Neutrophil (primary cell): Measurements from ENCODE around the gene PPTC7.
"Not testable (repeated sequence)": the region's sequence is repeated elsewhere in the genome, so short reads cannot be mapped to it uniquely, and the experiment has no call there.

Experiments used
- H3K27ac ChIP-seq: fragments of 200-600 bp; sonication (generic); 2 replicates; pipeline ENCODE4 v1.5.1; 2016; ENCODE audit warnings: mild to moderate bottlenecking, moderate library complexity
- H3K27me3 ChIP-seq: fragments of 200-600 bp; sonication (generic); 2 replicates; pipeline ENCODE4 v1.6.0; 2016; ENCODE audit warnings: mild to moderate bottlenecking
- H3K36me3 ChIP-seq: fragments of 200-600 bp; sonication (generic); 2 replicates; pipeline ENCODE4 v1.5.1; 2017
- H3K4me1 ChIP-seq, 2 experiments: fragments of 200-600 bp in 1 of 2; sonication (generic) in 1 of 2; 1 replicate in 1 of 2; 2 replicates in 1 of 2; pipeline versions ENCODE4 v1.5.1 to v1.6.1; 2013 to 2016; ENCODE audit warnings: low read depth in 1 of 2, low read length in 1 of 2, mild to moderate bottlenecking in 1 of 2, moderate library complexity in 1 of 2; ENCODE audit not compliant: control insufficient read depth in 1 of 2, insufficient read depth in 1 of 2
- H3K4me3 ChIP-seq, 2 experiments: fragments of 200-600 bp in 1 of 2; sonication (generic) in 1 of 2; 1 replicate in 1 of 2; 2 replicates in 1 of 2; pipeline ENCODE4 v1.5.1; 2013 to 2016; ENCODE audit warnings: low read depth in 1 of 2, low read length in 1 of 2, mild to moderate bottlenecking in 1 of 2, moderate library complexity in 1 of 2
- H3K9me3 ChIP-seq: fragments of 200-600 bp; sonication (generic); 2 replicates; pipeline ENCODE4 v1.5.1; 2016
- CTCF ChIP-seq: fragments of 200-600 bp; sonication (generic); IDR thresholded peaks from 2 replicates; pipeline ENCODE4 v1.5.1; 2016; ENCODE audit warnings: antibody characterized with exemption

Gene PPTC7

DNA sequence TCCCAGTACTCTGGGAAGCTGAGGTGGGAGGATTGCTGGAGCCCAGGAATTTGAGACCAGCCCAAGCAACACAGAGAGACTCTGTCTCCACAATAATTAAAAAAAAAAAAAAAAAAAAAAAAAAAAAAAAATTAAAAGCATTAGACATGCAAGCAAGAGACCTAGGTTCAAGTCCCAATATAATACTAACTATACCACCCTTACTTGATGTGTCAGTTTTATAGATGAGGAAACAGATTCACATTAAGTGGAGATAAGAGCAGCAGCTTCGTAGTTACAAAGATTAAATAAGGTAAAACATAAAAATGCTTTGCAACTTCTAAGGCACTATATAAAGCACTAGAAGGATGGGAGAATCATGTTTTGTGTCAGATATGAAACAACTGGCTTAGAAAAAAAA, 9.1 kb downstream of the PPTC7 start:
- no peak overlapping the region for H3K27ac ChIP-seq
- TF ChIP-seq CTCF, result no peak
- H3K4me3 ChIP-seq, result no peak overlapping the region
- no peaks in the 10 kb centered on the region for H3K9me3 ChIP-seq
- H3K27me3 ChIP-seq, result no peaks in the 10 kb centered on the region
- H3K4me1 ChIP-seq, result peaks cover 23 to 28% of the 10 kb centered on the region in 2 experiments
- no peaks in the 10 kb centered on the region for H3K36me3 ChIP-seq

- H3K27me3 ChIP-seq, H3K27ac ChIP-seq, H3K4me1 ChIP-seq, H3K9me3 ChIP-seq, H3K4me3 ChIP-seq, H3K36me3 ChIP-seq: not testable (repeated sequence)
Measured at GRCh38 chr12:110570798-110571197, 12.3 kb downstream of the PPTC7 start.

- H3K9me3 ChIP-seq, H3K4me1 ChIP-seq, H3K4me3 ChIP-seq, H3K27me3 ChIP-seq, H3K27ac ChIP-seq, H3K36me3 ChIP-seq: not testable (repeated sequence)
Measured at GRCh38 chr12:110569838-110570237, 13.3 kb downstream of the PPTC7 start.

DNA sequence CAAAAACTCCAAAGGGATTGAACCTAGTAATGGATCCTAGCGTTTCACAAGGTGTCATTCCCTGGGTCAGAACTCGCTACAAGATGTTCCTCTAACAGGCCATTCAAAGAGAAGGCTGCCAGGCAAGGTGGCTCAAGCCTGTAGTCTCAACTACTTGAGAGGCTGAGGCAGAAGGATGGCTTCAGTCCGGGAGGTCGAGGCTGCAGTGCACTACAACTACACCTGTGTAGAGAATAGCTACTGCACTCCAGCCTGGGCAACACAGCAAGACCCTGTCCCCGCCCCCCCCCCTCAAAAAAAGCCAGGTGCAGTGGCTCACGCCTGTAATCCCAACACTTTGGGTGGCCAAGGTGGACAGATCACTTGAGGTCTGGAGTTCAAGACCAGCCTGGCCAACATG, 14.4 kb downstream of the PPTC7 start:
- Histone ChIP-seq H3K4me1 (peaks cover 2 to 7% of the 10 kb centered on the region in 2 experiments), H3K27me3 (no peaks in the 10 kb centered on the region), H3K27ac (no peak overlapping the region), H3K4me3 (no peak overlapping the region), H3K9me3 (no peaks in the 10 kb centered on the region), H3K36me3 (no peaks in the 10 kb centered on the region)
- TF ChIP-seq CTCF, result no peak

DNA sequence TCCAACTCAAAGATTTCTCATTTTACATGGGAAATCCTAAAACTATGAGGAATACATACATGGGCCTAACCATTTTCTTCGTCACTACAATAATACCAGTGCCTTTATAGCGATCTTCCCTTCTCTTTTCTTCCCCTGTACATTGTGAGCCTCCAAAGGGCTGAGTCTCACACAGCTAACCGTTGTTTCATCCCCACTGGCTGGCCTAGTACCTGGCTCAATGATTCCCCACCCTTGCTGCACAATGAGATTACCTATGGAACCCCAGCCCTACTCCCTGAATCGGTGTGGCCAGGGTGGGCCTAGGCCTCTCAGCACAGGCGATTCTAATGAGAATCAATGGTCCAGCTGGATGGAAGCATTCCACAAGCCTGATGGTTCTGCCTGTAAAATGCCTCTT, 16.1 kb downstream of the PPTC7 start:
- no peak for TF ChIP-seq CTCF
- no peaks in the 10 kb centered on the region for H3K27me3 ChIP-seq
- H3K27ac ChIP-seq, result no peak overlapping the region
- peaks cover 20 to 24% of the 10 kb centered on the region in 2 experiments for H3K4me1 ChIP-seq
- H3K9me3 ChIP-seq, result no peaks in the 10 kb centered on the region
- H3K36me3 ChIP-seq, result no peaks in the 10 kb centered on the region
- no peak overlapping the region for H3K4me3 ChIP-seq

DNA sequence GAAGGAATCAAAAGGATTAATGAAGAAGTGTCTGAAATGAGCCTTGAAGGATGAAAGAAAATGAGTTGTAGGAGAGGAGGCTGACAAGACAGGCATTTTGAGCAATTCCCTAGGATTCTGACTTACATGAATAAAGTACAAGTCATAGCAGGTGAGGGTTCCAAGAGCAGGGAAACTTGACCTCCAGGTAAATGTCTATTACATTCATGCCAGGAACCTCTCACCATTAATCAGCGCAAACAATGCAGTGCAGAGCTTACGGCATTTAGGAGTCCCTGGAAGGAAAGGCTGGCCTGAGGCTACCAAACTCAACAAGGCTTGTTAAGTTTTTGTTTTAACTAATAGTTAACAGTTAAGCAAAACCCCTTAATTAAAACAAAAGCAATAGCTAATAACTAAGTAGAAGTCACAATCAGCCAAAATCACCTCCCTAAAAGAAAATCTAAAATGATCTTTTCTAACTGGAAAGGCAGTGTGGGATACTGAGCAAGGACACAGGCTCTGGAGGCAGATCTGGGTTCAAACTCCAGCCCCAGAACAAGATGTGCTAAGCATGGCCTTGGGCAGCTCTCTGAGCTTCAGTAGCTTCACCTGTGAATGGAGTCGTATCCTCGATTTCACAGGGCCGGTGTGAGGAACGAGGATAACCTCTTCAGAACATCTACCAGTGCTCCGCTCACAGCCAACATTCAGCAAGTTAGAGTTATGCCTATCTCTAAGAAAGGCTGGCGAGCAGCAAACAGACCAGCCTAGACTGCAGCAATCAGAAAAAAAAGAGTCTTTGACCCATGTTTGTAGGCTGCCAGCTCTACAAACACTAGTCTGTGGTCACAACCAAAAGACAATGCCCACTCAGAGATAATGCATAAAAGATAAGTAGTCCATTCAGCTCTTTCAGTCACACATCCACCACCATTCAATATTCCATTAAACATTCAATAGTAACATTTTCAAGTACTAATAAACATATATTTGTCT, 16.9 kb downstream of the PPTC7 start:
- Histone ChIP-seq H3K9me3 (no peaks in the 10 kb centered on the region), H3K27ac (peak overlapping the region; percentile 35), H3K4me3 (no peak overlapping the region), H3K36me3 (no peaks in the 10 kb centered on the region), H3K27me3 (no peaks in the 10 kb centered on the region), H3K4me1 (peaks cover 28 to 32% of the 10 kb centered on the region in 2 experiments)
- no peak for TF ChIP-seq CTCF
